IMR-90 (cell line): ENCODE data around the gene CD300C. TPM values are rescaled to one million over a fixed set of nuclear protein-coding genes. Genes with fewer than 3 reads are reported as not detected.

Experiments
- ATAC-seq: fragments of 200-7000 bp; cut with Tn5 transposase; 2 replicates; pipeline ENCODE4 v1.9.1; 2020; ENCODE audit warnings: low read depth, mild to moderate bottlenecking, moderate library complexity
- BruUV-seq: library from RNA; stranded (reverse); fragments of 400-500 nt; replicated peaks from 2 replicates; lab custom pipeline; 2021; lab: Mats Ljungman, UMichigan
- CTCF ChIA-PET: fragments of 300-600 bp; formaldehyde crosslinking; extraction: SDS; loops from one replicate; lab custom pipeline; 2021; ENCODE audit warnings: antibody characterized with exemption; lab: Yijun Ruan, JAX
- POLR2A ChIA-PET: fragments of 300-600 bp; sonication (Branson Sonifier 250); formaldehyde crosslinking; loops from one replicate; lab custom pipeline; 2022; ENCODE audit warnings: antibody characterized with exemption; ENCODE audit not compliant: unreplicated experiment; lab: Charles Lee
- DNase-seq: peaks from one replicate; pipeline ENCODE4 v3.0.0; 2013
- H2AFZ ChIP-seq: replicated peaks from 2 replicates; pipeline ENCODE3; 2013; ENCODE audit warnings: low read length, mild to moderate bottlenecking; ENCODE audit not compliant: poor library complexity
- H2AK5ac ChIP-seq: 2 replicates; pipeline ENCODE4 v1.6.1; 2013; ENCODE audit warnings: low read depth, low read length, inconsistent platforms
- H2AK9ac ChIP-seq: replicated peaks from 2 replicates; pipeline ENCODE3; 2013; ENCODE audit warnings: mild to moderate bottlenecking, low read depth, low read length, moderate library complexity; ENCODE audit not compliant: poor library complexity
- H2BK120ac ChIP-seq: 2 replicates; pipeline ENCODE4 v1.6.1; 2013; ENCODE audit warnings: low read depth, low read length, inconsistent platforms
- H2BK15ac ChIP-seq: 3 replicates; pipeline ENCODE4 v1.6.1; 2013; ENCODE audit warnings: low read depth, low read length, inconsistent platforms
- H2BK20ac ChIP-seq: 2 replicates; pipeline ENCODE4 v1.6.1; 2013; ENCODE audit warnings: low read depth, mild to moderate bottlenecking, inconsistent platforms, low read length, moderate library complexity
- H2BK5ac ChIP-seq: 2 replicates; pipeline ENCODE4 v1.6.1; 2013; ENCODE audit warnings: mild to moderate bottlenecking, low read depth, low read length, inconsistent platforms; ENCODE audit not compliant: poor library complexity, severe bottlenecking
- H3K14ac ChIP-seq: replicated peaks from 2 replicates; pipeline ENCODE4 v1.6.1; 2013; ENCODE audit warnings: low read depth, low read length, inconsistent platforms
- H3K18ac ChIP-seq: 2 replicates; pipeline ENCODE4 v1.6.1; 2013; ENCODE audit warnings: low read depth, low read length, control low read depth
- H3K23ac ChIP-seq: 2 replicates; pipeline ENCODE4 v1.6.1; 2013; ENCODE audit warnings: low read depth, low read length, inconsistent platforms
- H3K27ac ChIP-seq: 2 replicates; pipeline ENCODE4 v1.5.1; 2013; ENCODE audit warnings: mild to moderate bottlenecking, control low read depth, low read length; ENCODE audit not compliant: insufficient read depth
- H3K27me3 ChIP-seq: 2 replicates; pipeline ENCODE4 v1.6.1; 2013; ENCODE audit warnings: low read length; ENCODE audit not compliant: control insufficient read depth, insufficient read depth
- H3K36me3 ChIP-seq: 2 replicates; pipeline ENCODE4 v1.6.1; 2013; ENCODE audit warnings: low read length, mixed read lengths; ENCODE audit not compliant: control insufficient read depth, insufficient read depth
- H3K4ac ChIP-seq: 2 replicates; pipeline ENCODE4 v1.6.1; 2013; ENCODE audit warnings: low read depth, low read length, inconsistent platforms
- H3K4me1 ChIP-seq: 2 replicates; pipeline ENCODE4 v1.6.1; 2013; ENCODE audit warnings: low read length, mixed read lengths; ENCODE audit not compliant: control insufficient read depth, insufficient read depth
- H3K4me2 ChIP-seq: 2 replicates; pipeline ENCODE4 v1.6.1; 2013; ENCODE audit warnings: low read depth, mild to moderate bottlenecking, control low read depth, low read length, moderate library complexity
- H3K4me3 ChIP-seq: 2 replicates; pipeline ENCODE4 v1.5.1; 2013; ENCODE audit warnings: low read depth, mild to moderate bottlenecking, control low read depth, low read length, moderate library complexity; ENCODE audit not compliant: insufficient read depth
- H3K56ac ChIP-seq: 2 replicates; pipeline ENCODE4 v1.6.1; 2013; ENCODE audit warnings: low read length, inconsistent platforms; ENCODE audit not compliant: insufficient read depth; ENCODE audit errors: extremely low read depth
- H3K79me1 ChIP-seq, 2 experiments: 2 replicates each; pipeline ENCODE4 v1.6.1; 2013; ENCODE audit warnings: low read length in 2 of 2, inconsistent platforms in 1 of 2, low read depth in 1 of 2
- H3K9ac ChIP-seq: 2 replicates; pipeline ENCODE4 v1.6.1; 2013; ENCODE audit warnings: low read depth, low read length, control low read depth
- H3K9me1 ChIP-seq: 2 replicates; pipeline ENCODE4 v1.6.1; 2013; ENCODE audit warnings: low read length, inconsistent platforms; ENCODE audit not compliant: insufficient read depth
- H3K9me3 ChIP-seq: 2 replicates; pipeline ENCODE4 v1.6.1; 2013; ENCODE audit warnings: low read length; ENCODE audit not compliant: control insufficient read depth, insufficient read depth
- H4K20me1 ChIP-seq: 2 replicates; pipeline ENCODE4 v1.6.1; 2013; ENCODE audit warnings: low read length, inconsistent platforms; ENCODE audit not compliant: insufficient read depth
- H4K5ac ChIP-seq: 2 replicates; pipeline ENCODE4 v1.6.1; 2013; ENCODE audit warnings: mild to moderate bottlenecking, low read depth, low read length, control low read depth
- H4K8ac ChIP-seq, 2 experiments: 2 replicates each; pipeline ENCODE4 v1.6.1; 2013; ENCODE audit warnings: low read depth in 2 of 2, low read length in 2 of 2, control low read depth in 1 of 2, inconsistent platforms in 1 of 2
- H4K91ac ChIP-seq: 2 replicates; pipeline ENCODE4 v1.6.1; 2013; ENCODE audit warnings: low read depth, low read length, inconsistent platforms; ENCODE audit not compliant: insufficient read depth
- BHLHE40 ChIP-seq: fragments of 150-350 bp; IDR thresholded peaks from 2 replicates; pipeline ENCODE4 v1.6.1; 2016; ENCODE audit warnings: mild to moderate bottlenecking, low read depth, low read length
- CEBPB ChIP-seq: IDR thresholded peaks from 2 replicates; pipeline ENCODE4 v1.6.1; 2012; ENCODE audit warnings: low read depth, low read length, improper control_type of control experiment
- CHD1 ChIP-seq: IDR thresholded peaks from 2 replicates; pipeline ENCODE4 v1.6.1; 2012; ENCODE audit warnings: low read depth, low read length, improper control_type of control experiment
- CTCF ChIP-seq: conservative IDR thresholded peaks from 2 replicates; pipeline ENCODE4 v1.5.1; 2012; ENCODE audit warnings: mild to moderate bottlenecking, low read depth, low read length, improper control_type of control experiment
- ELK1 ChIP-seq: fragments of 150-350 bp; IDR thresholded peaks from 2 replicates; pipeline ENCODE4 v1.6.1; 2016; ENCODE audit warnings: low read depth, mild to moderate bottlenecking, low read length, moderate library complexity, borderline replicate concordance
- FOS ChIP-seq: fragments of 150-350 bp; IDR thresholded peaks from 2 replicates; pipeline ENCODE4 v1.6.1; 2016; ENCODE audit warnings: low read depth, low read length
- MAFK ChIP-seq: IDR thresholded peaks from 2 replicates; pipeline ENCODE4 v1.6.1; 2012; ENCODE audit warnings: low read depth, low read length, improper control_type of control experiment
- MAZ ChIP-seq: IDR thresholded peaks from 2 replicates; pipeline ENCODE4 v1.6.1; 2012; ENCODE audit warnings: low read depth, mild to moderate bottlenecking, low read length, improper control_type of control experiment, moderate library complexity, borderline replicate concordance
- MXI1 ChIP-seq: IDR thresholded peaks from 2 replicates; pipeline ENCODE4 v1.6.1; 2012; ENCODE audit warnings: low read depth, mild to moderate bottlenecking, low read length, moderate library complexity, borderline replicate concordance
- NFE2L2 ChIP-seq: fragments of 150-350 bp; IDR thresholded peaks from 2 replicates; pipeline ENCODE4 v1.6.1; 2016; ENCODE audit warnings: low read depth, mild to moderate bottlenecking, low read length
- POLR2A ChIP-seq: IDR thresholded peaks from 2 replicates; pipeline ENCODE4 v1.6.1; 2012; ENCODE audit warnings: mild to moderate bottlenecking, low read depth, low read length
- RCOR1 ChIP-seq: IDR thresholded peaks from 2 replicates; pipeline ENCODE4 v1.6.1; 2012; ENCODE audit warnings: mild to moderate bottlenecking, low read length, improper control_type of control experiment; ENCODE audit not compliant: insufficient replicate concordance
- RFX5 ChIP-seq: IDR thresholded peaks from 2 replicates; pipeline ENCODE4 v1.8.0; 2012; ENCODE audit warnings: low read depth, mild to moderate bottlenecking, low read length, moderate library complexity
- SMC3 ChIP-seq: fragments of 150-350 bp; IDR thresholded peaks from 2 replicates; pipeline ENCODE4 v1.6.1; 2016; ENCODE audit warnings: low read depth, mild to moderate bottlenecking, antibody characterized with exemption, low read length, moderate library complexity
- USF2 ChIP-seq: fragments of 150-350 bp; IDR thresholded peaks from 2 replicates; pipeline ENCODE4 v1.6.1; 2017; ENCODE audit warnings: mild to moderate bottlenecking, antibody characterized with exemption, low read length, low read depth
- WGBS, 2 experiments: methylation state at CpG; one replicate each; pipeline versions ENCODE4 v1.1.5 to v1.1.7; 2013; ENCODE audit warnings: missing lambda C conversion rate in 2 of 2; ENCODE audit not compliant: insufficient read length in 1 of 2; ENCODE audit errors: extremely low coverage in 2 of 2; 5-methylcytosine and 5-hydroxymethylcytosine counted together
- dilution Hi-C: fragments of 300-500 bp; cut with HindIII; formaldehyde crosslinking; loops from one replicate; pipeline ENCODE4 v1.14.3; 2018; ENCODE audit warnings: low sequenced_read_pairs; ENCODE audit not compliant: unreplicated experiment
- in situ Hi-C: fragments of 300-500 bp; cut with MboI; formaldehyde crosslinking; loops from 3 replicates; pipeline ENCODE4 v1.14.3; 2019; ENCODE audit warnings: low sequenced_read_pairs, inconsistent platforms, mixed read lengths
- intact Hi-C: fragments of 100-400 bp; cut with micrococcal nuclease; formaldehyde crosslinking; loops from 2 replicates; pipeline ENCODE4 v1.10.0; 2022
- polyA plus RNA-seq, 3 experiments: library from polyadenylated mRNA; depleted of rRNA; stranded (reverse); fragments of >200 nt; gene quantifications; 2 replicates each; pipeline ENCODE4 v1.2.3, GENCODE V29; 2012; ENCODE audit warnings: low replicate concordance in 1 of 3
- total RNA-seq: library from RNA; depleted of rRNA; stranded (reverse); fragments of >200 nt; gene quantifications from 2 replicates; pipeline ENCODE4 v1.2.3, GENCODE V29; 2012

CD300C gene
- total and polyA plus RNA-seq, 2 of the 4 experiments (the other 2 are of a cell fraction) = not detected

- Histone ChIP-seq H3K36me3 (no peaks in the 10 kb centered on the region), H3K27me3 (no peaks in the 10 kb centered on the region), H2BK5ac (no peak overlapping the region), H3K23ac (no peak overlapping the region), H3K9ac (no peak overlapping the region), H3K4ac (no peak overlapping the region), H4K91ac (no peak overlapping the region), H4K20me1 (no peaks in the 10 kb centered on the region), H3K18ac (no peak overlapping the region), H3K27ac (no peak overlapping the region), H2AK5ac (no peak overlapping the region), H2AK9ac (no peak overlapping the region), H2BK20ac (no peak overlapping the region), H4K8ac (no peak overlapping the region), H3K14ac (no peak overlapping the region), H4K5ac (no peak overlapping the region), H3K9me1 (no peaks in the 10 kb centered on the region), H3K4me1 (no peaks in the 10 kb centered on the region), H3K79me1 (no peaks in the 10 kb centered on the region), H2BK120ac (no peak overlapping the region), H2BK15ac (no peak overlapping the region), H3K9me3 (peaks cover 36% of the 10 kb centered on the region), H3K56ac (no peak overlapping the region), H2AFZ (no peak overlapping the region), H3K4me3 (no peak overlapping the region), H3K4me2 (no peak overlapping the region)
- DNase-seq (no peak), ATAC-seq (no peak)
- in situ Hi-C loops = no loop called here
- POLR2A ChIA-PET = no interaction called here
- WGBS, 2 experiments = no CpG with 5 or more reads among the region's 3 CpGs
- TF ChIP-seq POLR2A (no peak), CTCF (no peak), BHLHE40 (no peak), FOS (no peak), NFE2L2 (no peak), MAFK (no peak), MXI1 (no peak), RCOR1 (no peak), SMC3 (no peak), USF2 (no peak), RFX5 (no peak), CEBPB (no peak), MAZ (no peak), ELK1 (no peak), CHD1 (no peak)
- dilution Hi-C loops = no loop called here
- BruUV-seq = no TSS peak
- intact Hi-C loops = no loop called here
- CTCF ChIA-PET = no interaction called here
Observed at GRCh38 chr17:74520016-74520434, 25.9 kb downstream of the CD300C start.
